ENCODE results near the gene CASP8AP2. TPM values are rescaled to one million over a fixed set of nuclear protein-coding genes. Genes with fewer than 3 reads are reported as not detected.
"Not testable (repeated sequence)": the region's sequence is repeated elsewhere in the genome, so short reads cannot be mapped to it uniquely, and the experiment has no call there.

Gene CASP8AP2
- polyA plus RNA-seq, 1 donor from 2014 or later: 16.8 TPM

DNA sequence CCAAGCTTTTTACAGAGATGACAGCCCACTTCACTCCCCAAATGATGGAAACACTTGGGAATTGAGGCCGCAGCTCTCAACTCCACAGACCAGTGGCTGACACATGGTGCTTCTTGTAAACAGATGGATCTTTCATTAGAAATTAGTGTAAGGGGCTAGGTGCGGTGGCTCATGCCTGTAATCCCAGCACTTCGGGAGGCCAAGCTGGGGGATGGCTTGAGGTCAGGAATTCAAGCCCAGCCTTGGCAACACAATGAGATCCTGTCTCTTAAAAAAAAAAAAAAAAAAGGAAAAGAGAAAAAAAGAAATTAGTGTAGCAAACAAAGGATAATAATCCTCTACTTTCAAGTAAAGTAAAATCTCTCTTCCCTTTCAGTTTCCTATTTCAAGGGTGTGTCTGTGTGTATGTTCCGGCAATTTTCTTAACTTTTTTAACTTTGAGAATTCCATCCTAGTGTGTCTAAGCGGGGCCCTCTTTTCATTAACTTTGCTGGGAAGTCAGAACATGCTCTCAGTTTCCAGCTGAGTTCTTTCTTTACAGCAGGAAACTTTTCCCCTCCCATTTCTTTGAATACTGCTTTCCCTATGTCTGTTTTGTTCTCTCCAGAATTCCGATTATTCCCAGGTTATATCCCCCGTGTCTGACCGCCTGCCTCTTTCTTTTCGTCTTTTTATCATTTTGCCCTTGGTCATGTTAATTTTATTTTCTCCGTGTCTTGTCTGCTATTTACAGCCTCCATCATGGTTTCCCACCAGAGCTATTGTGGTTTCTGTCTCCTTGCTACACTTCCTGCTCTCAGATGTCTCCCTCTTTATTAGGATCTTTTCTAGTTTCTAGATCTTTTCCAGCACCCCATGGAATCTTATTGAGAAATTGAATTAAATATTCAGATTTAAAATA is 80.6 kb downstream of the CASP8AP2 start:
- H3K4me2 ChIP-seq (ENCODE audit: low read length); H3K4me3 ChIP-seq (ENCODE audit: low read length); H2AFZ ChIP-seq (ENCODE audit: low read depth, low read length); H3K27ac ChIP-seq (ENCODE audit: low read length); H3K9me3 ChIP-seq (ENCODE audit: low read length); H3K79me2 ChIP-seq (replicated peaks; ENCODE audit: insufficient read depth, low read length); H3K36me3 ChIP-seq (ENCODE audit: insufficient read depth, low read length); H4K20me1 ChIP-seq (ENCODE audit: insufficient read depth); H3F3A ChIP-seq (ENCODE audit: insufficient read depth, low read length, poor library complexity, severe bottlenecking); H3K9me2 ChIP-seq (ENCODE audit: insufficient read depth, low read length); H3K9ac ChIP-seq (ENCODE audit: low read length); H3K27me3 ChIP-seq (ENCODE audit: insufficient read depth, low read depth, low read length): not testable (repeated sequence)

DNA sequence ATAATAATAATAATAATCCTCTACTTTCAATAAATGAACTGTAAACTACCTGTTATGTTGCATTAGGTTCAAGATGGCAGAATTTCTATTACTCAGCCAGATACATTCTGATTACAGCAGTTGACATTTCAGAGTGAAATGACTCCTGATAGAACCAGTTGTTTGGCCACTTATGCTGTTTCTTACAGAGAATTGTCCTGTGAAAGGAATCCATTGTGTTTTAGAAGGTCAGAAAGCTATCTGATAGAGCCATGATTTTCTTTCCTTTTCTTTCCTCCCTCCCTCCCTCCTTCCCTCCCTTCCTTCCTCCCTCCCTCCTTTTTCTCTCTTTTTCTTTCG is 81.2 kb downstream of the CASP8AP2 start:
- H3K27me3 ChIP-seq (ENCODE audit: insufficient read depth, low read depth, low read length): no peaks in the 10 kb centered on the region
- H3K9me2 ChIP-seq (ENCODE audit: insufficient read depth, low read length): no peaks in the 10 kb centered on the region
- no peaks in the 10 kb centered on the region for H3K36me3 ChIP-seq (ENCODE audit: insufficient read depth, low read length)
- no peaks in the 10 kb centered on the region for H4K20me1 ChIP-seq (ENCODE audit: insufficient read depth)
- H3K9me3 ChIP-seq (ENCODE audit: low read length): no peaks in the 10 kb centered on the region
- TF ChIP-seq, protein P1, sequence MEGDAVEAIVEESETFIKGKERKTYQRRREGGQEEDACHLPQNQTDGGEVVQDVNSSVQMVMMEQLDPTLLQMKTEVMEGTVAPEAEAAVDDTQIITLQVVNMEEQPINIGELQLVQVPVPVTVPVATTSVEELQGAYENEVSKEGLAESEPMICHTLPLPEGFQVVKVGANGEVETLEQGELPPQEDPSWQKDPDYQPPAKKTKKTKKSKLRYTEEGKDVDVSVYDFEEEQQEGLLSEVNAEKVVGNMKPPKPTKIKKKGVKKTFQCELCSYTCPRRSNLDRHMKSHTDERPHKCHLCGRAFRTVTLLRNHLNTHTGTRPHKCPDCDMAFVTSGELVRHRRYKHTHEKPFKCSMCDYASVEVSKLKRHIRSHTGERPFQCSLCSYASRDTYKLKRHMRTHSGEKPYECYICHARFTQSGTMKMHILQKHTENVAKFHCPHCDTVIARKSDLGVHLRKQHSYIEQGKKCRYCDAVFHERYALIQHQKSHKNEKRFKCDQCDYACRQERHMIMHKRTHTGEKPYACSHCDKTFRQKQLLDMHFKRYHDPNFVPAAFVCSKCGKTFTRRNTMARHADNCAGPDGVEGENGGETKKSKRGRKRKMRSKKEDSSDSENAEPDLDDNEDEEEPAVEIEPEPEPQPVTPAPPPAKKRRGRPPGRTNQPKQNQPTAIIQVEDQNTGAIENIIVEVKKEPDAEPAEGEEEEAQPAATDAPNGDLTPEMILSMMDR (IDR thresholded peaks at IDR 0.05; ENCODE audit: poor library complexity, severe bottlenecking): no peak
- TF ChIP-seq POLR2AphosphoS5 (IDR thresholded peaks at IDR 0.05): no peak
- H3K4me2 ChIP-seq (ENCODE audit: low read length): no peak overlapping the region
- no peak overlapping the region for H3K9ac ChIP-seq (ENCODE audit: low read length)
- H2AFZ ChIP-seq (ENCODE audit: low read depth, low read length): no peak overlapping the region
- no peaks in the 10 kb centered on the region for H3F3A ChIP-seq (ENCODE audit: insufficient read depth, low read length, poor library complexity, severe bottlenecking)
- no peak overlapping the region for H3K27ac ChIP-seq (ENCODE audit: low read length)
- H3K4me3 ChIP-seq (ENCODE audit: low read length): no peak overlapping the region
- H3K79me2 ChIP-seq (replicated peaks; ENCODE audit: insufficient read depth, low read length): no peaks in the 10 kb centered on the region

DNA sequence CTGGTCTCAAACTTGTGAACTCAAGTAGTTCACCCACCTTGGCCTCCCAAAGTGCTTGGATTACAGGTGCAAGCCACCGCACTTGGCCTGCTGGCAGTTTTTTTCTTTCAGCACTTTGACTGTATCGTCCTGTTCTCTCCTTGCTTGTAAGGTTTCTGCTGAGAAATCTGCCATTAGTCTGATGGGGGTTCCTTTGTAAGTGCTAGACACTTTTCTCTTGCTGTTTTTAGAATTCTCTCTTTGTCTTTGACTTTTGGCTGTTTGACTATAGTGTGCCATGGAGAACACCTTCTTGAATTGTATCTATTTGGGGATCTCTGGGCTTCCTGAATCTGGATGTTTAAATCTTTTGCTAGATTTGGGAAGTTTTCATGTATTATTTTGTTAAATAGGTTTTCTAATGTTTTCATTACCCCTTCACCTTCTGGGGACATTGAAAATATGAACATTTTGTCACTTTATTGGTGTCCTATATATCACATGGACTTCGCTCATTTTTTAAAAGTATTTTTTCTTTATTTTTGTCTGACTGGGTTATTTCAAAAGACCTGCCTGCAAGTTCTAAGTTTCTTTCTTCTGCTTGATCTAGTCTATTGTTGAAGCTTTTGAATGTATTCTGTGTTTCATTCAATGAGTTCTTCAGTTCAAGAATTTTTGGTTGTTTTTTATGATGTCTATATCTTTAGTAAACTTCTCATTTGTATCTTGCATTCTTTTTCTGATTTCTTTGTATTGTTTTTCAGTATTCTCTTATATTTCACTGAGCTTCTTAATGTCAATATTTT is 86.6 kb downstream of the CASP8AP2 start:
- H4K20me1 ChIP-seq (ENCODE audit: insufficient read depth): no peaks in the 10 kb centered on the region
- no peak overlapping the region for H2AFZ ChIP-seq (ENCODE audit: low read depth, low read length)
- no peaks in the 10 kb centered on the region for H3K36me3 ChIP-seq (ENCODE audit: insufficient read depth, low read length)
- H3K4me3 ChIP-seq (ENCODE audit: low read length): no peak overlapping the region
- no peaks in the 10 kb centered on the region for H3K9me3 ChIP-seq (ENCODE audit: low read length)
- H3K9me2 ChIP-seq (ENCODE audit: insufficient read depth, low read length): no peaks in the 10 kb centered on the region
- H3K79me2 ChIP-seq (replicated peaks; ENCODE audit: insufficient read depth, low read length): no peaks in the 10 kb centered on the region
- H3K27me3 ChIP-seq (ENCODE audit: insufficient read depth, low read depth, low read length): no peaks in the 10 kb centered on the region
- no peak overlapping the region for H3K27ac ChIP-seq (ENCODE audit: low read length)
- H3K9ac ChIP-seq (ENCODE audit: low read length): no peak overlapping the region
- no peaks in the 10 kb centered on the region for H3F3A ChIP-seq (ENCODE audit: insufficient read depth, low read length, poor library complexity, severe bottlenecking)
- no peak overlapping the region for H3K4me2 ChIP-seq (ENCODE audit: low read length)
- TF ChIP-seq EZH2 (IDR thresholded peaks at IDR 0.05; ENCODE audit: borderline replicate concordance, insufficient read depth, low read length, poor library complexity, severe bottlenecking) (no peak), EP300 (conservative IDR thresholded peaks at IDR 0.05; ENCODE audit: poor library complexity, severe bottlenecking) (no peak), TAF1 (IDR thresholded peaks at IDR 0.05; ENCODE audit: low read depth) (no peak), SMC3 (conservative IDR thresholded peaks at IDR 0.05; ENCODE audit: poor library complexity) (no peak), MXI1 (conservative IDR thresholded peaks at IDR 0.05; ENCODE audit: poor library complexity, severe bottlenecking) (no peak), RAD21 (conservative IDR thresholded peaks at IDR 0.05) (no peak), POLR2AphosphoS5 (IDR thresholded peaks at IDR 0.05) (no peak)
- TF ChIP-seq, protein P2, sequence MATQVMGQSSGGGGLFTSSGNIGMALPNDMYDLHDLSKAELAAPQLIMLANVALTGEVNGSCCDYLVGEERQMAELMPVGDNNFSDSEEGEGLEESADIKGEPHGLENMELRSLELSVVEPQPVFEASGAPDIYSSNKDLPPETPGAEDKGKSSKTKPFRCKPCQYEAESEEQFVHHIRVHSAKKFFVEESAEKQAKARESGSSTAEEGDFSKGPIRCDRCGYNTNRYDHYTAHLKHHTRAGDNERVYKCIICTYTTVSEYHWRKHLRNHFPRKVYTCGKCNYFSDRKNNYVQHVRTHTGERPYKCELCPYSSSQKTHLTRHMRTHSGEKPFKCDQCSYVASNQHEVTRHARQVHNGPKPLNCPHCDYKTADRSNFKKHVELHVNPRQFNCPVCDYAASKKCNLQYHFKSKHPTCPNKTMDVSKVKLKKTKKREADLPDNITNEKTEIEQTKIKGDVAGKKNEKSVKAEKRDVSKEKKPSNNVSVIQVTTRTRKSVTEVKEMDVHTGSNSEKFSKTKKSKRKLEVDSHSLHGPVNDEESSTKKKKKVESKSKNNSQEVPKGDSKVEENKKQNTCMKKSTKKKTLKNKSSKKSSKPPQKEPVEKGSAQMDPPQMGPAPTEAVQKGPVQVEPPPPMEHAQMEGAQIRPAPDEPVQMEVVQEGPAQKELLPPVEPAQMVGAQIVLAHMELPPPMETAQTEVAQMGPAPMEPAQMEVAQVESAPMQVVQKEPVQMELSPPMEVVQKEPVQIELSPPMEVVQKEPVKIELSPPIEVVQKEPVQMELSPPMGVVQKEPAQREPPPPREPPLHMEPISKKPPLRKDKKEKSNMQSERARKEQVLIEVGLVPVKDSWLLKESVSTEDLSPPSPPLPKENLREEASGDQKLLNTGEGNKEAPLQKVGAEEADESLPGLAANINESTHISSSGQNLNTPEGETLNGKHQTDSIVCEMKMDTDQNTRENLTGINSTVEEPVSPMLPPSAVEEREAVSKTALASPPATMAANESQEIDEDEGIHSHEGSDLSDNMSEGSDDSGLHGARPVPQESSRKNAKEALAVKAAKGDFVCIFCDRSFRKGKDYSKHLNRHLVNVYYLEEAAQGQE (IDR thresholded peaks at IDR 0.05; ENCODE audit: borderline replicate concordance): no peak
- TF ChIP-seq, protein P1 (IDR thresholded peaks at IDR 0.05; ENCODE audit: poor library complexity, severe bottlenecking): no peak
